ENCODE measurements around the gene GIGYF2. TPM values are rescaled to one million over a fixed set of nuclear protein-coding genes. Genes with fewer than 3 reads are reported as not detected.

Gene GIGYF2
- total and polyA plus RNA-seq, 12 donors, result 9.9 to 71.7 (median 66.1) TPM

GRCh38 chr2:232662486-232663260, 34.5 kb upstream of the GIGYF2 start:
- Histone ChIP-seq H3K36me3 (peaks cover 0 to 22% (median 0%) of the 10 kb centered on the region in 9 donors), H3K27me3 (no peaks in the 10 kb centered on the region), H3K4me3 (no peak overlapping the region), H3K4me1 (peaks cover 0 to 30% (median 10%) of the 10 kb centered on the region in 9 donors), H3K9me3 (no peaks in the 10 kb centered on the region), H3K27ac (no peak overlapping the region)
- DNase-seq, result no peak
- intact Hi-C loops (cut with DNase I), result no loop called here
- ATAC-seq, result no peak
- no peak for TF ChIP-seq CTCF (IDR thresholded peaks at IDR 0.05)
- WGBS, 2 donors, result 93 to 94% methylated on average over 16 of the region's 16 CpGs

- H3K27me3 ChIP-seq, result no peaks in the 10 kb centered on the region
- TF ChIP-seq CTCF (IDR thresholded peaks at IDR 0.05), result no peak
- H3K27ac ChIP-seq, result peak overlapping the region in 2 of 10 donors; percentile 2 to 83
- WGBS, 2 donors, result 56 to 69% methylated on average over 7 of the region's 7 CpGs
- H3K4me1 ChIP-seq, result peaks cover 2 to 35% (median 16%) of the 10 kb centered on the region in 9 donors
- no peak overlapping the region for H3K4me3 ChIP-seq
- intact Hi-C loops (cut with DNase I), result loop anchor here in 4 of 10 donors (5.0 kb wide), 2 partner anchors 54 to 59 kb away; no protein-coding TSS in a partner anchor
- H3K9me3 ChIP-seq, result no peaks in the 10 kb centered on the region
- no peak for DNase-seq
- peaks cover 0 to 29% (median 0%) of the 10 kb centered on the region in 9 donors for H3K36me3 ChIP-seq
- peak in 2 of 8 donors; percentile 51 to 55 for ATAC-seq
These were observed 30.9 kb upstream of the GIGYF2 start for GRCh38 chr2:232666051-232666805.

GRCh38 chr2:232667989-232668583, 29.0 kb upstream of the GIGYF2 start:
- Histone ChIP-seq H3K27me3 (no peaks in the 10 kb centered on the region), H3K4me3 (no peak overlapping the region), H3K27ac (peak overlapping the region in 7 of 10 donors; percentile 4 to 83 (median 72)), H3K4me1 (peaks cover 4 to 35% (median 16%) of the 10 kb centered on the region in 9 donors), H3K9me3 (no peaks in the 10 kb centered on the region), H3K36me3 (peaks cover 0 to 39% (median 0%) of the 10 kb centered on the region in 9 donors)
- no peak for TF ChIP-seq CTCF (IDR thresholded peaks at IDR 0.05)
- intact Hi-C loops (cut with DNase I), result loop anchor here in 6 of 10 donors (2.0 to 5.0 kb wide), 4 partner anchors 56 to 61 kb away; no protein-coding TSS in a partner anchor
- DNase-seq, result peak in 1 of 2 donors; percentile 40
- ATAC-seq, result peak; percentile 49 to 91 (median 80)
- WGBS, 2 donors, result 60 to 67% methylated on average over 10 of the region's 10 CpGs
